ENCODE results near the gene SCGB3A1.
A peak's percentile ranks its signal among the peaks of the same experiment; 100 is the strongest.

SCGB3A1 gene

DNA sequence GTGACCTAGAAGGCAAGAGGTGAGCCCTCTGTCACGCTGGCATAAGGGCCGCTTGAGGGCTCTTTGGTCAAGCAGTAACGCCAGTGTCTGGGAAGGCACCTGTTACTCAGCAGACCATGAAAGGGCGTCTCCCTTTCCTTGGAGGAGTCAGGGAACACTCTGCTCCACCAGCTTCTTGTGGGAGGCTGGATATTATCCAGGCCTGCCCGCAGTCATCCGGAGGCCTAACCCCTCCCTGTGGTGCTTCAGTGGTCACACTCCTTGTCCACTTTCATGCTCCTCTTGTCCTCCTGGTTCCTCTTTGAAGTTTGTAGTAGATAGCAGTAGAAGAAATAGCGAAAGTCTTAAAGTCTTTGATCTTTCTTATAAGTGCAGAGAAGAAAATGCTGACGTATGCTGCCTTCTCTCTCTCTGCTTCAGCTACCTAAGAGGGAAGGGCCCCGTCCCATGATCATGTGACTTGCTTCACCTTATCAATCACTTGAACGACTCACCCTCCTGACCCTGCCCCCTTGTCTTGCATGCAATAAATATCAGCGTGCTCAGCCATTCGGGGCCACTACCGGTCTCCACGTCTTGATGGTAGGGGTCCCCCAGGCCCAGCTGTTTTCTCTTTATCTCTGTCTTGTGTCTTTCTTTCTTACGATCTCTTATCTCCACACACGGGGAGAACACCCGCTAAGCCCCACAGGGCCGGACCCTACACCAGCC is 16.7 kb upstream of the SCGB3A1 start:
- no peak for TF ChIP-seq EGR1 (IDR thresholded peaks at IDR 0.05)
- TF ChIP-seq, protein P1, sequence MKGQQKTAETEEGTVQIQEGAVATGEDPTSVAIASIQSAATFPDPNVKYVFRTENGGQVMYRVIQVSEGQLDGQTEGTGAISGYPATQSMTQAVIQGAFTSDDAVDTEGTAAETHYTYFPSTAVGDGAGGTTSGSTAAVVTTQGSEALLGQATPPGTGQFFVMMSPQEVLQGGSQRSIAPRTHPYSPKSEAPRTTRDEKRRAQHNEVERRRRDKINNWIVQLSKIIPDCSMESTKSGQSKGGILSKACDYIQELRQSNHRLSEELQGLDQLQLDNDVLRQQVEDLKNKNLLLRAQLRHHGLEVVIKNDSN (IDR thresholded peaks at IDR 0.05), result 0 out of 2 replicates have a peak, but pooled peaks have one; percentile 35

DNA sequence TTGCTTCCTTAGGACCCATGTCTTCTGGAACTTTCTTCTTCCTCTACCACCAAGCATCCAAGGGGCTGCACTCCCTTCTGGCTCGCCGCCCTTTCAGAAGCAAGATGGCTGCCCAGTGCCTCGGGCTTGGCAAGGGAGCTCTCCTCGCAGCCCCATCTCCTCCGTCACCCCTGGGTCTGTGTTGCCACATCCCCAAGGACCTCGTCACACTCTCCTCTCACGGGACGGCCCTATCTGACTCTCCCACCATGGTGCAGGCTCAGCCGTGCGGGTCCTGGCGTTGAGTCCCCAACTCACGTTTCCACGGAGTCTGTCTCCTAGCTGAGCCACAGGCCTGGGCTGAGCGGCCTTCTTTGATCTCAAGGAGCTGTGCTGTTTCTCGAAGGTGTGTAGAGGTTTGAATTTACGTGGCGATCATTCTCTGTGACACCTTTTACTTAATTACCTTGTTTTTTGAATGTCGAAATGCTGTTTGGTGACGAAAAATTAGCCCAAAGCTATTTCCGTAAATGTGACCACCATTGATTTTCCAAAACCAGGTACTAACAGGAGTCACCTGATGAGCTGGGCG is 15.0 kb upstream of the SCGB3A1 start:
- TF ChIP-seq TCF12 (IDR thresholded peaks at IDR 0.05; ENCODE audit: low read depth) (no peak), RAD21 (IDR thresholded peaks at IDR 0.05; ENCODE audit: low read depth) (no peak)

DNA sequence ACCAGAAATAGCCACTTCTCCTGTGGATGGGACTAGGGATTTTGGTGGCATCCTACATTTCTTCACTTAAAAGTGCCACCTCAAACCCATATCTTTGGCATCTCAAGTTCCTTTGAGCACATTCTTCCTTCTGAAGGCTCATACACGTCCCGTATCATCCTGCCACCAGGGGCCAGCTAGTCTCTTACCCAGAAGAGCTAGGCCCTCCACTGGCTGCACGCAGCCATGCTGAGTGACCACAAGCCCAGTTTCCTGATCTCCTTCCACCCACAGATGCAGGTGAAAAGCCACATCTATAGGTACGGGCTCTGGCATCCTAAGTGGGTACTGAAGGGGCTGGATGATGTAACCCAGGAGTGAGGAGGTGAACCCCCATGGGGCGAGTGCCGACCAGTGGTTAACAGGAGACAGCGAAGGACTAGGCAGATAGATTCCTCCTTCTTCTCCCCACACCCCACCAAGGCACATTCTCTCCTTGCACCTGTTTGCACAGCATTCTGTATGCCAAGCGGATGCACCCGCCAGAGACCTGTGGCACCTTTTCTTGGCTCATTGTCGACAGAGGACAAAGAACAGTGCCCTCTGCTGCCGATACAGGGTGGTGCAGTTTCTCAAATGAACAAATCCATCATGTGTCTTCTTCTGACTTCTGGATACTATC is 14.4 kb upstream of the SCGB3A1 start:
- TF ChIP-seq TEAD4 (IDR thresholded peaks at IDR 0.05) (no peak), NFIC (IDR thresholded peaks at IDR 0.05) (no peak), CEBPB (IDR thresholded peaks at IDR 0.05) (no peak), RAD21 (IDR thresholded peaks at IDR 0.05; ENCODE audit: low read depth) (peak; percentile 62), ZBTB7A (IDR thresholded peaks at IDR 0.05; ENCODE audit: low read depth) (no peak), CREB1 (IDR thresholded peaks at IDR 0.05; ENCODE audit: low read depth) (no peak)
- TF ChIP-seq, protein P2, sequence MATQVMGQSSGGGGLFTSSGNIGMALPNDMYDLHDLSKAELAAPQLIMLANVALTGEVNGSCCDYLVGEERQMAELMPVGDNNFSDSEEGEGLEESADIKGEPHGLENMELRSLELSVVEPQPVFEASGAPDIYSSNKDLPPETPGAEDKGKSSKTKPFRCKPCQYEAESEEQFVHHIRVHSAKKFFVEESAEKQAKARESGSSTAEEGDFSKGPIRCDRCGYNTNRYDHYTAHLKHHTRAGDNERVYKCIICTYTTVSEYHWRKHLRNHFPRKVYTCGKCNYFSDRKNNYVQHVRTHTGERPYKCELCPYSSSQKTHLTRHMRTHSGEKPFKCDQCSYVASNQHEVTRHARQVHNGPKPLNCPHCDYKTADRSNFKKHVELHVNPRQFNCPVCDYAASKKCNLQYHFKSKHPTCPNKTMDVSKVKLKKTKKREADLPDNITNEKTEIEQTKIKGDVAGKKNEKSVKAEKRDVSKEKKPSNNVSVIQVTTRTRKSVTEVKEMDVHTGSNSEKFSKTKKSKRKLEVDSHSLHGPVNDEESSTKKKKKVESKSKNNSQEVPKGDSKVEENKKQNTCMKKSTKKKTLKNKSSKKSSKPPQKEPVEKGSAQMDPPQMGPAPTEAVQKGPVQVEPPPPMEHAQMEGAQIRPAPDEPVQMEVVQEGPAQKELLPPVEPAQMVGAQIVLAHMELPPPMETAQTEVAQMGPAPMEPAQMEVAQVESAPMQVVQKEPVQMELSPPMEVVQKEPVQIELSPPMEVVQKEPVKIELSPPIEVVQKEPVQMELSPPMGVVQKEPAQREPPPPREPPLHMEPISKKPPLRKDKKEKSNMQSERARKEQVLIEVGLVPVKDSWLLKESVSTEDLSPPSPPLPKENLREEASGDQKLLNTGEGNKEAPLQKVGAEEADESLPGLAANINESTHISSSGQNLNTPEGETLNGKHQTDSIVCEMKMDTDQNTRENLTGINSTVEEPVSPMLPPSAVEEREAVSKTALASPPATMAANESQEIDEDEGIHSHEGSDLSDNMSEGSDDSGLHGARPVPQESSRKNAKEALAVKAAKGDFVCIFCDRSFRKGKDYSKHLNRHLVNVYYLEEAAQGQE (IDR thresholded peaks at IDR 0.05; ENCODE audit: low read depth), result no peak

DNA sequence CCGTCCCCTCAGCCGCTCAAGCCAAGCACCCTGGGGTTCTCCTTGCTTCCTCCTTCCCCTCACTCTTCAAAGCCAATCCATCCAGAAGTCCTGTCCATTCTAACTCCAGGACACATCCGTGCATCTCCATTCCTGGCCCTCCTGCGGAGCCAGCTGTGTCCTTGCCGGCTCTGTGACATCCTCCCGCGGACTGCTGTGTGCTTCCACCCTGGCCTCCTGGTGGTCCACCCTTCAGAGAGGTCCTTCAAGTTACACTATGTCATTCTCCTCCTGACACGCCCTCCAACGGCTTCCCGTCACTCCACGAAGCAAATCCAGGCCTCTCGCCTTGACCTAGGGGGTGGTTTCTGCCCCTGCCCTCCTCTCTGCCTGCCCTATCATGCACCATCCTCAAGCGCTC is 13.0 kb upstream of the SCGB3A1 start:
- TF ChIP-seq TCF12 (IDR thresholded peaks at IDR 0.05; ENCODE audit: low read depth) (no peak), CEBPB (IDR thresholded peaks at IDR 0.05) (no peak), CREB1 (IDR thresholded peaks at IDR 0.05; ENCODE audit: low read depth) (no peak), EGR1 (IDR thresholded peaks at IDR 0.05) (no peak), YY1 (IDR thresholded peaks at IDR 0.05; ENCODE audit: low read depth) (no peak), TEAD4 (IDR thresholded peaks at IDR 0.05) (no peak), RAD21 (IDR thresholded peaks at IDR 0.05; ENCODE audit: low read depth) (no peak), TAF1 (IDR thresholded peaks at IDR 0.05; ENCODE audit: low read depth) (no peak), ZBTB7A (IDR thresholded peaks at IDR 0.05; ENCODE audit: low read depth) (no peak), NFIC (IDR thresholded peaks at IDR 0.05) (no peak), FOXM1 (IDR thresholded peaks at IDR 0.05; ENCODE audit: borderline replicate concordance, low read depth) (no peak), EP300 (IDR thresholded peaks at IDR 0.05; ENCODE audit: borderline replicate concordance) (no peak)
- TF ChIP-seq, protein P2 (IDR thresholded peaks at IDR 0.05; ENCODE audit: low read depth), result no peak
- TF ChIP-seq, protein P3, sequence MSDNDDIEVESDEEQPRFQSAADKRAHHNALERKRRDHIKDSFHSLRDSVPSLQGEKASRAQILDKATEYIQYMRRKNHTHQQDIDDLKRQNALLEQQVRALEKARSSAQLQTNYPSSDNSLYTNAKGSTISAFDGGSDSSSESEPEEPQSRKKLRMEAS (IDR thresholded peaks at IDR 0.05), result no peak
- TF ChIP-seq, protein P1 (IDR thresholded peaks at IDR 0.05), result no peak

DNA sequence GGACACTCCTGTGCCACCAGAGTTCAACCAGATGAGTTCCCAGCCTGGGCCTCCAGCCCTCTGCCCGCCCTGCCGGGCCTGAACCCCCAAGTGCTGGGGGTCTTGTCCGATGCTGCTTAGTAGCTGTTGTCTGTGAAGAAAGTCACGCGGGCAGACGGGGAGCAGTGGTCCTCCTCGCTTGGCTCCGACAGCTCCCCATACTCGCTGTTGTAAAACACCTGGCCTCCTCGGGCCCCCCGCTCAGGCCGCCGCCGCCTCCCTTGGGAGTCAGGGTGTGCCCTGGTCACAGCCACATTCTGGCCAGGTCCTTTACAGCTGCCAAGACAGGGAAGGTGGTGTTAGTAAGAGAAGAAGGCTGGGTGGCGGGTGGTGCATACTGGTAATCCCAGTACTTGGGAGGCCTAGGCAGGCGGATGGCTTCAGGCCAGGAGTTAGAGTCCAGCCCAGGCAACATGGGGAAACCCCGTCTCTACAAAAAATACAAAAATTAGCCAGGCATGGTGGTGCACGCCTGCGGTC is 11.8 kb upstream of the SCGB3A1 start:
- TF ChIP-seq RAD21 (IDR thresholded peaks at IDR 0.05; ENCODE audit: low read depth) (no peak), YY1 (IDR thresholded peaks at IDR 0.05; ENCODE audit: low read depth) (no peak), TEAD4 (IDR thresholded peaks at IDR 0.05) (no peak), TAF1 (IDR thresholded peaks at IDR 0.05; ENCODE audit: low read depth) (no peak), CEBPB (IDR thresholded peaks at IDR 0.05) (no peak), EP300 (IDR thresholded peaks at IDR 0.05; ENCODE audit: borderline replicate concordance) (no peak), FOXM1 (IDR thresholded peaks at IDR 0.05; ENCODE audit: borderline replicate concordance, low read depth) (no peak), ZBTB7A (IDR thresholded peaks at IDR 0.05; ENCODE audit: low read depth) (no peak), NFIC (IDR thresholded peaks at IDR 0.05) (no peak), CREB1 (IDR thresholded peaks at IDR 0.05; ENCODE audit: low read depth) (no peak), TCF12 (IDR thresholded peaks at IDR 0.05; ENCODE audit: low read depth) (no peak), EGR1 (IDR thresholded peaks at IDR 0.05) (no peak)
- TF ChIP-seq, protein P1 (IDR thresholded peaks at IDR 0.05), result no peak
- TF ChIP-seq, protein P2 (IDR thresholded peaks at IDR 0.05; ENCODE audit: low read depth), result no peak

Measured in Ishikawa (cell line).